NCI-H524 (cell line): ENCODE results near the gene ERCC2.

ENCODE experiments used
- DNase-seq, 2 experiments: peaks; one replicate each; lab custom pipeline; 2025; lab: John Stamatoyannopoulos, UW

The ERCC2 gene

DNA sequence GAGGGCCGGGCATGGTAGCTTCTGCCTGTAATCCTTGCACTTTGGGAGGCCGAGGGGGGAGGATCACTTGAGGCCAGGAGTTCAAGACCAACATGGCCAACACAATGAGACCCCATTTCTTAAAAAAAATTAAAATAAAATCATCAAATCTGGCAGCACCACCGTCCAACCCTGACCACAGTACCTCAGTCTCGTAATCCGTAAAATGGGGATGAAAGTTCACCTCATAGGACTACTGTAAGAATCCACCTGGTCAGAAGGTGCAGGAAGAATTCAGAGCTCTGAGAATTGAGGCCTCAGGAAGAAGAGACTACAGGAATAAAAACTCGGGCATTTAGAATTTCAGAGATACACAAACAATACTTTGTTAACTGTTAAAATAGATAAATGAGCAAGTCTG lies 31.4 kb upstream of the ERCC2 start:
- DNase-seq, result no peak

GRCh38 chr19:45400192-45400591 lies 29.8 kb upstream of the ERCC2 start:
- no peak for DNase-seq

DNA sequence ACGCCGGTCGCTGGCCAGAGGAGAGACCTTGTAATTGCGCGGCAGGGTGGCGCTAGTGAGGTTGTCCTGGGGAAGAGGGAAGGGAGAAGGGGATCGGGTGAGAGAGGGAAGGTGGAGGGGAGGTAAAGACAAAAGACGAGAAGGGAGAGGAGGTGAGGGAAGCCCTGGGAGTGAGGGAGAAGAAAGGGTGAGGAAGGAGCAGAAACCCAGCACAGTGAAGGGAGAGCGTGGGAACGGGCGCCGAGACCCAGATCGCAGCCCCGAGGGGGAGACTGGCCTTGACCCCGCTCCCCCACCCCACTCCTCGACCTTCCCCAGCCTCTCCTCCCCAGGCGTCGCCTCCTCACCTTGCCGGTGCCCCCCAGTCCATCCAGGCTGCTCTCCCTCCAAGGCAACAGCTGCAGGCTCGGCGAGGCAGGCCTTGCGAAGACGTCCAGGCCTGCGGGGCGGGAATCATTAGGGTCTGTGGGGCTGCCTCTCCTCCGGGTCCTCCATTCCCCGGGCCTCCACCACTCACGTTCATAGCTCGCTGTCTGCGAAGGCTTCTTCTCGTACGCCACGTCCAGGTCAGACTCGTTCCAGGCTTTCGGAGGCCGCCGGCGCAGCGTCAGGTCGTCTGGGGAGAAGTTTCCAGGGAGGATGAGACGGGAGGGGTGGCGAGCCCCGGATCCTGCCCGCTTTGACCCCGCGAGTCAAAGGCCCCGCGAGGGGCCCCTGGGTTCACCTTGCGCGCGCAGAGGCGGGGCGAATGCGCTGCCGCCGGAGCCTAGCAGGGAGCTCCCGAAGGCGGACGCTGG lies 25.6 kb upstream of the ERCC2 start:
- DNase-seq, result no peak

DNA sequence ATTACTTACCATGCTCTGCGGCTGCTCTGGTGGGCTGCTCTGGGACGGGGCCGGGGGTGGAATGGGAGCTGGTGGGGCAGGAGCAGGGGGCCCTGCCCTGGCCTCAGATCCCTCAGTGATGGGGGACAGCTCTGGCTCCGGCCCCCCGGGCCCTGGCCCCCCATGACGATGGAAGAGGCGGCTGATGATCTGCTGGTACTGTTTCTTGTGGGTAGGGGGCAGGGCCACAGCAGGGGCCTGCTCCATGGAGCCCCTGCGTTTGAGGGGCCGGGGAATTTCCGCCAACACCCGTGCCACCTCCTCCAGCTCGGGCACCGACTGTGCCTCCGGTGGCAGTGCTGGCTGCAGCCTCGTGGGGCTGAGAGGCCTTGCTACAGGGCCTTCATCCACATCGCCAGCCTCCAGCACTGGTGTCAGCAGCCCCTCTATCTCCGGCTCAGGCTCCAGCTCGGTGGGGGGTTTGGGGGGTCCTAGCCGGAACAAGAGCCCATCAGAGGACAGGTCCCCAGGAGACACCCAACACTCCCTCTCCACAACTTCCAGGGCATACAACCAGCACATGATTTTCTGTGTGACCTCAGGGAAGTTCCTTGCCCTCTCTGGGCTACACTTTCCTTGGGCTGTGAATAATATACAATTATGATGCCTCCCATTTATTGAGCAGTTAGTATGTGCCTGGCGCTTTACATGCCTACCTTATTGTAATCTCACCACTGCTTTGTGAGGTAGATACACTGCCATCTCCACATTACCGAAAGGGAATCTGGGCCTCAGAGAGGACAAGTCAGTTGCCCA lies 21.7 kb upstream of the ERCC2 start:
- no peak for DNase-seq

- peak in 1 of 2 experiments; percentile 9 for DNase-seq
Measured at GRCh38 chr19:45391346-45391745, 21.0 kb upstream of the ERCC2 start.

- peak in 1 of 2 experiments; percentile 34 for DNase-seq
Measured at GRCh38 chr19:45385392-45386221, 15.2 kb upstream of the ERCC2 start.

DNA sequence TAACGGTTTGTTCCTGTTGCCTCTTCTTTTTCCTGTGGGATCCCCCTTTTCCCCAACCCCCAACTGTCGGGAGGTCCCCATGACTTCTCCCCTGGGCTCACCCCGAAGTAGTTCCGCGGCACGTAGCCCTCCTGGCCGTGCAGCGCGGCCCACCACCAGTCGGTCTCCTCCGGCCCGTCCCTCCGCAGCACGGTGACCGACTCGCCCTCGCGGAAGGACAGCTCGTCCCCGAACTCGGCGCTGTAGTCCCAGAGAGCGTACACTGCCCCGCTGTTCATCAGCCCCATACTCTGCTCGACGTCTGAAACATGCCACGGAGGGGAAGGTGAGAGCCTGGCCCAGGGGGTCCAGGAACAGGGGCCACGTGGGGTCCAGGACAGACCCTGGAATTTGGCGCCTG lies 12.1 kb upstream of the ERCC2 start:
- DNase-seq, result no peak

GRCh38 chr19:45380107-45380506 lies 9.7 kb upstream of the ERCC2 start:
- no peak for DNase-seq

DNA sequence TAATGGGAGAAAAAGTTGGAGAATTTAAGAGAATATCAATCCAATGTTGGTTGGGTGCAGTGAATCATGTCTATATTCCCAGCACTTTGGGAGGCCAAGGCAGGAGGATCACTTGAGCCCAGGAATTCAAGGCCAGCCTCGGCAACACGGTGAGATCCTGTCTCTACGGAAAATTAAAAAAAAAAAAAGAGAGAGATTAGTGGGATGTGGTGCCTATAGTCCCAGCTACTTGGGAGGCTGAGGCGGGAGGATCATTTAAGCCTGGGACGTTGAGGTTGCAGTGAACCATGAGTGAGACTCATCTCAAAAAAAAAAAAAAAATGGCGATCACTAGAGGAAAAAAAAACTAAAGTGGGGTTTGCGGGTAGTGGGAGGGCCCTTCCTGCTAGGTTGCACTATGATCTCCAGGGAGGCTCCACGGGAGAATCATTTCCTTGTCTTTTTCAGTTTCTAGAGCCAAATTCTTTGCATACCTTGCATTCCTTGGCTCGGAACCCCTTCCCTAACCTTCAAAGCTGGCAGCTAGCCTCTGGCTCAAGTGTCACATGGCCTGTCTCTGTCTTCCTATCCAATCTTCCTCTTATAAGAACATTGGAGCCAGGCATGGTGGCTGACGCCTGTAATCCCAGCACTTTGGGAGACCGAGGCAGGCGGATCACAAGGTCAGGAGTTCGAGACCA lies 5.8 kb upstream of the ERCC2 start:
- no peak for DNase-seq

DNA sequence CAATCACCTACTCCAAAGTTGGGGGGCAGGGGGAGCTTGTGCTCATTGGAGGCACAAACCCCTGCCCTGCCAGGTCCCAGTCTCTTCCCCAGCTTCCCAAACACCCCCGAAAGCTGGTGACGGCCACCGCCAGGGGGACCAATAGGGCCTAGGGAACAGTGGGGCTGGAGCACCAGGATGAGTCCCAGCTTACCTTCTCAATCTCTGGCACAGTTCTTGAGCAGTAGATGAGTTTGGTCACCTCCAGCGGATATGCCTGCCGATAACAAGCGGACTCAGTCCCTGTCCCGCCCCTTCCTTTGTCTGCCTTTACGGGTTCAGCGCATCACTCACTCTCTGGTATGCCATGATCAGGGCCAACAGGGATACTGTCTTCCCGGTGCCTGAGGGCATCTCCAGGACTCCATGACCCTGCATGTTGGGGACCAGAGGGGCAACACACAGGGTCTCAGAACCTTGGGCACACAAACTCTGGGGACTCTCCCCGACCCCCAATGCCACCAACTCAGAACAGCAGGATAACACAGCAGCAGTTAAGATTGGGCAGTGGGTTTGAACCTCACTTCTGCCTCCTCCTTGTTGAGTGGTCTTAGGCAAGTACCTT lies 1.5 kb downstream of the ERCC2 start:
- no peak for DNase-seq

- DNase-seq, result no peak
Measured at GRCh38 chr19:45368127-45368526, 2.2 kb downstream of the ERCC2 start.

GRCh38 chr19:45364696-45365095 lies 5.7 kb downstream of the ERCC2 start:
- no peak for DNase-seq

- no peak for DNase-seq
Measured at GRCh38 chr19:45363861-45364459, 6.4 kb downstream of the ERCC2 start.

DNA sequence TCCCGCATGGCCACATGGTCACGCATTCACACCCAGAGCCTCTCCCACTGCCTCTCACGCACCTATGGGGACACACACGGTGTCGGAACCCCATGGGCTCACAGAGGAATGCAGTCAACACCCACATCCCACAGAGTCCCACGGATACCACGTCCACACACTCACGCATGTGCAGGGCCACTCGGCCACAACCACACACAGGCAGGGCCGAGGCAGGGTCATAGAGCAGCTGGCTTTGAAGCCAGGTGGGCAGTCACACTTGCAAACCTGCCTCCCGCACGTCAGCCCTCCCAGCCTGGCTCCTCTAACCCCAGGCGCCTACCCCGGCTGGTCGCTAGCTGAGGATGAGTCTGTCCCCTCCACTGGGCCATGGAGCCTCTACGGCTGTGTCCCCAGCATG lies 8.1 kb downstream of the ERCC2 start:
- no peak for DNase-seq

DNA sequence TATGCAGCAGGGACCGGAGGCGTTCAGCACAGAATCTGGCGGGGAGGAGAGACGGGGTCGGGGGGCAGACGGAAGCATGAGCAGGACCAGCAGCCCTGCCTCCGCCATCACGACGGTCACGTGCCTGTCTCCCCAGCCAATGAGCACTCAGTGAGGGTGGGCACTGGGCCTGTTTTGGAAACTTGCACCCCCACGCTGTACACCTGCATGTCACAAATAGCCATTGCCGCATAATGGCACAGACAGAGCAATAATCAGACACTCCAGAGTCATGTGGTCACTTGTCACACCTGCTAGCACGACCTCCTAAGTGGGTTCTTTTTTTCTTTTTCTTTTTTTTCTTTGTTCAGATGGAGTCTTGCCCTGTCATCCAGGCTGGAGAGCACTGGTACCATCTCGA lies 8.8 kb downstream of the ERCC2 start:
- DNase-seq, result no peak

- no peak for DNase-seq
Measured at GRCh38 chr19:45358213-45358792, 12.1 kb downstream of the ERCC2 start.

DNA sequence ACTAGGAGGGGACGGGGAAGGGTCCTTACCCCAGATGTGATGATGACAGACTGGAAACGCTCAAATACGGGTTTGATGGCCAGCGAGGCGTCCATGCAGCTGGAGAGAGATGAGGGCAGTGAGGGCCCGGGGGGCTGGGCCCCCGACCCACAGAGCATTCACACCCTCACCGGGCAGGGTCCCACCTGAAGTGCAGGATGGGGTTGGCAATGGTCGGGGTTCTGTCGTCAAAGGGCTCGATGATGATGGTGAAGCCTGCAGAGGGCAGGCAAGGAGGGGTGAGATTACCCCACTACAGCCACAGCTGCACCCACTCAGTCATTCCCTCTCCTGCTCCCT lies 13.0 kb downstream of the ERCC2 start:
- DNase-seq, result no peak

DNA sequence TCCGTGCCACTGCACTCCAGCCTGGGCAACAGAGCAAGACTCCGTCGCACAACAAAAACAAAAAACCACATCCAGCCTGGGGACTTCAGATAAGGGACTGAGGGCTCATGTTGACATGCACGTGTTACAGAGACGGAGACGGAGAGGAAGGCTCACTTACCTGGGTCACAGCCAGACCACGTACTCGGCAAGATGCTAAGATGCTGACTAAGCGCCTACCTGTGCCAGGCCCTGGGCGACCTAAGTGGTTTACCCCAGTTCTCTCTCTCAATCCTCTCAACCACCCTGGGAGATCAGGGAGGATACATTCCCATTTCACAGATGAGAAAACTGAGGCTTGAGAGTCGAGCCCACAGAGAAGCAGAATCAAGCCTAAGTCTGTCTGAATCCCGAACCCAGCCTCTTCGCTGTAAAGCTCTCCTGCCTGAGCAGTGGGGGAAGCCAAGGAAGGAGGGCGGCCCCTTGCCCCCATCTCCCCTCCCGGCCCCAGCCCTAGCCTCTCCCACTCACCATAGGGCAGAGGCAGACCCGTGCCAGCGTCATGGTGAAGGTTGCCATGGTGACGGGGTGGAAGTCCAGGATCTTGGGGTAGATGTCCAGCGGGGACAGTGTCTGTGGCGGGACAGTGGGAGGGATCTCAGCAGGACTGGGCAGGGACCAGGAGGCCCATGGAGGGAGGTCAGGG lies 13.5 kb downstream of the ERCC2 start:
- DNase-seq, result no peak

DNA sequence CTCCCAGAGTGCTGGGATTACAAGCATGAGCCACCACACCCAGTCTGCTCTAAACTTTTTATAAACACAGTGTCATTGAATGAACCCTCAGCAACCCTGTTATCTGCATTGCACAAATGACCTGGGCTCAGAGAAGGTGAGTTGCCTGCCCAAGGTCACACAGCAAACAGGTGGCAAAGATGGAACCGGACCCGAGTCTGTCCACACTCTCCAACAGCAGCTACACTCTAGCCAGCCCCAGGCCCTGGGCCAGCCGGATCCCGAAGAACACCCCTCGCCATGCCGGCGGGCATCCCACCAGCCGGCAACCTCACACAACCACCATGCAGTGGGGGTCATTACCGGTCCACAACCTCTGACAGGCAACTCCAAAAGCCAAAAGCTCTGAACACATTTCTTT lies 14.5 kb downstream of the ERCC2 start:
- DNase-seq, result no peak

GRCh38 chr19:45355402-45355801 lies 15.0 kb downstream of the ERCC2 start:
- DNase-seq, result no peak
